SKM-1 (cell line): Measurements from ENCODE around the gene ERCC2.

ENCODE experiments used
- DNase-seq: peaks from one replicate; lab custom pipeline; 2025; ENCODE audit not compliant: unreplicated experiment; lab: John Stamatoyannopoulos, UW

The ERCC2 gene

DNA sequence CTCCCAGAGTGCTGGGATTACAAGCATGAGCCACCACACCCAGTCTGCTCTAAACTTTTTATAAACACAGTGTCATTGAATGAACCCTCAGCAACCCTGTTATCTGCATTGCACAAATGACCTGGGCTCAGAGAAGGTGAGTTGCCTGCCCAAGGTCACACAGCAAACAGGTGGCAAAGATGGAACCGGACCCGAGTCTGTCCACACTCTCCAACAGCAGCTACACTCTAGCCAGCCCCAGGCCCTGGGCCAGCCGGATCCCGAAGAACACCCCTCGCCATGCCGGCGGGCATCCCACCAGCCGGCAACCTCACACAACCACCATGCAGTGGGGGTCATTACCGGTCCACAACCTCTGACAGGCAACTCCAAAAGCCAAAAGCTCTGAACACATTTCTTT lies 14.5 kb downstream of the ERCC2 start:
- DNase-seq, result no peak

DNA sequence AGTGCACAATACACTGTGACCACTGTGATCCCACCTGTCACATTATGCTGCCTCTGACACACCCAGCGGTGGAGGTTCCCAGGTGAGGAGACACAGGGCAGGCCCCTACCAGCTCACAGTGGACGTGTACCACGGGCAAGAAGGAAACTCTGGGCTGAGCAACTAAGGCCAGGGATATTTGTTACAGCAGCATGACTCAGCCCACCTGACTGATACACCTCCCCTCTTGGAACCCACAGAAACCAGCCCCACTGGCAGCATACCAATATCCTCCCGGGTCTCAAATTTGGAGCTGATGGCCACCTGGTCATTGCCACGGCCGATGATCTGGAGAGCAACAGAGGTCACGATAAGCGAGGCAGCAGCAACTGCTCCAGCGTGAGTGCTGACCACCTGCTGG lies 15.0 kb downstream of the ERCC2 start:
- DNase-seq, result no peak

DNA sequence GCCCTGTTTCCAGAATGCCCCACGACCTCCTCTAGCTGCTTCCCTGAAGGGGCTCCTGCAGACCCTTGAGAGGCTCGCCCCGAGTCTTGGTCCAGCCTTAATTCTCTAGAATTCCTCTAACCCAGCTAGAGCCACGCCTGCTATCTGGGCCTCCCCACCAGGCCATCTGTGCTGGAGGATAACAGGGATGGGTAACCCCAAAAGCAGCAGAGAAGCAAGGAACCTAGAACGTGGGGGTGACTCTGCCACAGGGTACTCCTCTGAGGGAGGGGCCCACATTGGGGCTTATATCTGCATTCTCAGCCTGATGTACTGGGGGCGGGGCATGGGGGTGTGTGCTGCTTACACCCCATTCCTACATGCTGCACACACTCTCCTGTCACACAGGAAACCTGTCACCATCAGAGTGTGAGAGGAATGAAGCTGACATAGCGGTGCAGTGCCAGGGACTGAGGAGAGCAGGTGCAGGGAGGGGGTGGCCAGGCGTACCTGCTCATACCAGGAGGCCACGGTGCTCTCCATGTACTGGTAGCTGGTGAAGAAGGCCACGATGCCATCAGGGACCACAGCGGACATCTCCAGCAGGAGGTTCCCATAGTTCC lies 16.0 kb downstream of the ERCC2 start:
- DNase-seq, result no peak

DNA sequence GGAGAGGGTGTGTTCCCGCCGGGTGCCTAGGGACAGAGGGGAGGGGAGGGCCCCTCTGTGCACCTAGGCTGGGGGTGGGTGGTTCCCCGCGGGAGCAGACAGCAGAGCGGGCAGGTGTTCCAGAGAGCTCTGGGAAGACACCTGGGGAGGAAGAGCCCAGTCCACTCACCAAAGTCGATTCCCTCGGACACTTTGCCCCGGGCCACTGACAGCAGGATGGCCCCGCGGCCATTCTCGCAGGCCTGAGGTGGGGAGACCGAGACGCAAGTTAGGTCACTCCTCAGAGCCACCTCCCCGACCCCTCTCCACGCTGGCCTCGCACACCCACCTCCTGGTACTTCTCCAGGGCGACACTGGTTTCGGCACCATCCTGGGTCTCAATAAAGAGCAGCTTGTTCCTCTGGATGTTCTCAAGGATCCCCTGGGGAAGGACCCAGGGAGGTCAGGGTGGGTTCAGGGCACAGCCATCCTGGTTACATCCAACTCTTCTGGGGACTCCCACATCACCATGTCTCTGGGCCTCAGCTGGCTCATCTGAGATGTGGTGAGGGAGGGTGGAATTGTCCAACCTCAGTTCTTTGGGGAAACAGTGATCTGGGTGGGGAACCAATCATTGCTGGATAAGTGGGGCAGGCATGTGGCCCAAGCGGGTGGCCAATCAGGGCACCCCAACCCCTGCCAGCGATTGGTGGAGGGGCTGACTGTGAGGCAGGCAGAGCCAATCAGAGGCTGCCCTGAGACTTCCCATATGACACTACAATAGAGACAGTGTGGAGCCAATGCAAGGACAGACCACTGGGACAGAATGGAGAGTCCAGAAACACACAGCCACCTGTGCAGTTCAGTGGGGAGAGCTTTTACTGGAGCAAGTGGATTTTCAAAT lies 17.2 kb downstream of the ERCC2 start:
- DNase-seq, result no peak

DNA sequence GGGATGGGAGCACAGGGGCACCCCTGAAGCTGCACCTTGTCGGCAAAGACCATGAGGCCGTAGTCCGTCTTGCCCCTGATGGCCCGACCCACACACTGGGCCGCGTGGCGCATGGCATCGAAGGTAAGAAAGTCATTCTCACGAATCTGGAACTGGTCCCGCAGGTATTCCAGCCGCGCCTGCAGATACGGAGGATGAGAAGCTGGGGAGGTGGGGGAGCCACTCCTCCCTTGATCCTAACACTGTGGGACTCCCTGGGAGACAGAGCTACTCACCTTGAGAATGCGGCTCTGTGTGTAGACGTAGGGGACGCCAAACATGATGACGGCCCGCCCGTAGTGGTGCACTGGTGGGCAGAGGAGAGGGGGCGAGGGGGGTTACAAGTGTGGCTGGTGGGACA lies 17.9 kb downstream of the ERCC2 start:
- DNase-seq, result no peak

DNA sequence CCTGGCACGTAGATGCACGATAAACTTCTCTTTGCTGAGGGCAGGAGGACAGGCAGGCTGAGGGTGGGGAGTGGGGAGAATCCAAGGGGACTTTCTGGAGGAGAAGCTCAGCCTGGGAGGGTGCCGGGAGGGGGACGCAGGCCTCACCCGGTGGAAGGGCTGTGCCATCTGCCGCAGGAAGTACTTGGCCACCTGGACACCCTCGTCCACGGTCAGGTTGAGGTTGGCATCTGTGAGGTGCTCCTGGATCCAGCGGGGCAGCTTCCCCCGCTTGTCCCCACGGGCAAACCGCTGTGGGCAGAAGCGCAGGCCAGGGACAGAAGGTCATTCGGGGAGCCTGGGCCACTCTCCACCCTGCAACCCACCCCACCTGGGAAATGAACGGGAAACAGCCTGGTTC lies 18.3 kb downstream of the ERCC2 start:
- DNase-seq, result no peak

DNA sequence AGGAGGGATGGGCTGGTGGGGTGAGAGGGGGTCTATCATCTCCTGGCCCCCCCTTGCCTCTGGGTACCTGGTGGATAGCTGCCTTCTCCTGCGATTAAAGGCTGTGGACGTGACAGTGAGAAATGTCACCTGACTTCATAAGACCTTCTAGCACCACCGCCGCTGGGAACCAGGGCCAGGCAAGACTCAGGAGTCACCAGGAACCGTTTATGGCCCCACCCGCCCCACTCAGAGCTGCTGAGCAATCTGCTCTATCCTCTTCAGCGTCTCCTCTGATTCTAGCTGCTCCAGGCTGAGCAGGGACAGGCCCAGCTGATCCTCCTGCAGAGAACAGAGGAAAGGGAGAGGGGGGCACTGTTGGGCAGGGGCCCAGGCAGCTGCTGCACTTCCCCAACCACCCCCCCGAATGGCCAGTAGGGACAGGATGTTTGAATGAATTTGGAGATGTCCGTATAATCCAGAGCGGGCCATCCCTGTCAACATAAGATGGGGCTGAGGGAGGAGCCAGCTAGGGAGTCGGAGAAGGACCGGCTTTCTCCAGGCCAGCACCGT lies 18.9 kb downstream of the ERCC2 start:
- DNase-seq, result no peak

DNA sequence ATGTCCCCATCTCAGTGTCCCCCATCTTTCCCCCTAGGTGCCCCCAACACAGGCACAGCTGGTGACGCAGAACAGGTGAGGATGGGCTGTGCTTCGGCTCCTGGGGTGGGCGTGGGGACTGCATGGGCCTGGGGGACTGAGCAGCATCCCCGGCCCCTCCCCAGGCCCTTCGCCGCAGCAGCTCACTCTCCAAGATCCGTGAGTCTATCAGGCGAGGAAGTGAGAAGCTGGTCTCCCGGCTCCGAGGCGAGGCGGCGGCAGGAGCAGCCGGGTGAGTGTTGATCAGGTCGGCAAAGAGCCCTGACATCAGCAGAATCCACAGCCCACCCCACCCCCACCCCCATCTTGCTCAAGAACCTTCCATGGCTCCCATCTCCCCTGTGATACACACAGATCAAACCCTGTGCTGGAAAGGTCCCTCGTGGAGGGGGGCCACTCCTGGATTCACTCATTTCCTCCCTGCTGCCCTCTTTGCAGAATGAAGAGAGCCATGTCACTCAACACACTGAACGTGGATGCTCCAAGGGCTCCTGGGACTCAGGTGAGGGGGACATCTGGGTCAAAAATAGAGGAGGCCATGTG lies 19.8 kb downstream of the ERCC2 start:
- no peak for DNase-seq

DNA sequence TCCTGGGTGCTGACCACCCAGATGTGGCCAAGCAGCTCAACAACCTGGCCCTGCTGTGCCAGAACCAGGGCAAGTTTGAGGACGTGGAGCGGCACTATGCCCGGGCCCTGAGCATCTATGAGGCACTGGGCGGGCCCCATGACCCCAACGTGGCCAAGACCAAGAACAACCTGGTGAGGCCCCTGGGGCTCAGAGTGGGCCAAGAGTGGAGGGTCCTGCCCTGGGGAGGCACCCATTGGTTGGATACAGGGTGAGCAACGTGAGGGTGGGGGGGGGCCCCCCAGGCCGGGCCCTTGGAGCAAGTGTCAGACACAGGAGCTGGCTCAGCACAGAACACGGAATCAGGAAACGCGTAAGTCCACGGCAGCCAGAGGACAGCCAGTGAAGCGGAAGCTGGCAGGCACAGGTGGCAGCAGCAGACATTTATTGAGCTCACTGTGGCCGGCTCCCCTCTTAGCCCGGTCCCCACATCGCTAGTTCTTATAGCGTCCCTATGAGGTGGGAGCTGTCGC lies 20.9 kb downstream of the ERCC2 start:
- no peak for DNase-seq

DNA sequence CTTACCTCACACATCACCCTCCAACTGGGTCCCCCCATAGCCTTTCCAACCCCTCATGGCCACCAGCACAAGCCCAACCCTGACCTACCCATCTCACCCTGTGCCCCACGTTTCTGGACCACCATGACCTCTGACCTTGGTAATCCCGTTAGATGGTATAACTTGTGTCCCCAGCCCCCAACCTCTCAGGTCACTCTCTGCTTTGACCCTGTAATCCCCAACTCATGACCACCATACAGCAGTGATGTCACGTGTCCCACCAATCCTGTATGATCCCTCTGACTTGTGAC lies 21.3 kb downstream of the ERCC2 start:
- no peak for DNase-seq

DNA sequence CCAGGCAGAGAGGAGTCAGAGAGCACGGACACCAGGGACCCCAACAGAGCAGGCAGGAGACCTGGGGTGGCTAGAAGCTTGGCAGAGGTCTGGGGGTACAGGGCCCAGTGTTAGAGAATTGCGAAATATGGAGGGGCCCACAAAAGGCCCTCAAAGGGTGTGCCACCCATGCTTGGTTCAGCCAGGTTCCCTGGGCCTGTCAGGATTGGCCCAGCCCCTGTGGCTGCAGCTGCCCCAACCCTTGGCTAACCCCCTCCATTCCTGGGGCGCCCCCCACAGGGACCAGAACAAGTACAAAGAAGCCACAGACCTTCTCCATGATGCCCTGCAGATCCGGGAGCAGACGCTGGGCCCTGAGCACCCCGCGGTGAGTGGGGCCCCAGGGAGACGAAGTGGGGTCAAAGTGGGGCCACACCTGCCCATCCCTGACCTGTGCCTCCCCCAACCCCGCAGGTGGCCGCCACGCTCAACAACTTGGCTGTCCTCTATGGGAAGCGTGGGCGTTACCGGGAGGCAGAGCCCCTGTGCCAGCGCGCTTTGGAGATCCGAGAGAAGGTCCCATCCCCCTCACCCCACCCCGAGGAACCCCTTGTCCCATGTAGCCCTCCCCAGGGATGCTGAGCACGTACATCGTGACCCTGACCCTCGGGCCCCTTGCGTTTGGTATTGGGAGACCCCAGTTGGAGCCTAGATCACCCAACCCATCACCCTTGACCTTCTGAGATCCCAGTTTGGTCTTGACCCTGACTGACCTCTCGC lies 21.8 kb downstream of the ERCC2 start:
- no peak for DNase-seq

DNA sequence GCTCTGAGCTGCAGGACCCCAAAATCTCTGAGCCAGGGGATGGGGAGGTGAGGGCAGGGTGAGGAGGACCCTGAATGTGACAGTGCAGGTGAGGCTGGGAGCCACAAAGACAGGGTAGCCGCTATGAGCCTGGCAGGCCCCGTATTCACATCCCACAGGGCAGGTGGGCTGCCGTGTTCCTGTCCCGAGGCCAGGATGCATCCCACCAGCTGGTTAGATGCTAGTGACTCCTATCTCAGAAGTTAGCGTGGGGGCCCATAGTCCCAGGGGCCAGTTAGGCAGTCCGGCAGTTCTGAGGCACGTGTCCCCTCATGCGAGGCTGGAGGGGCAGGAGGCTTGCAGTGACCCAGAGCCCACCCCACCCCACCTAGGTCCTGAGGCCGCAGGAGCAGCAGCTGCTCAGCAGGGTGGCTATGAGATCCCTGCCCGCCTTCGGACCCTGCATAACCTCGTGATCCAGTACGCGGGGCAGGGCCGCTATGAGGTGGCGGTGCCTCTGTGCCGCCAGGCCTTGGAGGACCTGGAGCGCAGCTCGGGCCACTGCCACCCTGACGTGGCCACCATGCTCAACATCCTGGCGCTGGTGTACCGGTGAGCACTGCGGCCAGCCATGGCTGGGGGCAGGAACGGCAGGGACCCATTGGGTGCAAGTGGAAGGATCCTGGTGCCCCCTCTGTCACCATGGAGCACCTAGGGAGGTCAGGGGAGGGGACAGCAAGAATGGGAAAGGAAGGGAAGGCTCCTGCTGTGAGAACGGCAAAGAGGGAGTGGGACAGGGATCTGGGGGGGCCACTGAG lies 22.6 kb downstream of the ERCC2 start:
- no peak for DNase-seq

DNA sequence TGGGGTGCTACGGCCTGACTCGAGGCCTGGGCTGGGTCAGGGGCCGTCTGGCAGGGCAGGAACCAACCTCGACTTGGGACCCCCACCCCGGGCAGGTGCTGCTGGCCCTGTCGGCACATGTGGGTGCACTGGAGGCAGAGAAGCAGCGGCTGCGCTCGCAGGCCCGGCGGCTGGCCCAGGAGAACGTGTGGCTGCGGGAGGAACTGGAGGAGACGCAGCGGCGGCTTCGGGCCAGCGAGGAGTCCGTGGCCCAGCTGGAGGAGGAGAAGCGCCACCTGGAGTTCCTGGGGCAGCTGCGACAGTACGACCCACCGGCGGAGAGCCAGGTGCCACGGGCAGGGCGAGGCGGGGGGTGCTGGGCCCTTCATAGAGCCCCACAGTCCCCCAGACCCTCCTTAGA lies 23.9 kb downstream of the ERCC2 start:
- no peak for DNase-seq

DNA sequence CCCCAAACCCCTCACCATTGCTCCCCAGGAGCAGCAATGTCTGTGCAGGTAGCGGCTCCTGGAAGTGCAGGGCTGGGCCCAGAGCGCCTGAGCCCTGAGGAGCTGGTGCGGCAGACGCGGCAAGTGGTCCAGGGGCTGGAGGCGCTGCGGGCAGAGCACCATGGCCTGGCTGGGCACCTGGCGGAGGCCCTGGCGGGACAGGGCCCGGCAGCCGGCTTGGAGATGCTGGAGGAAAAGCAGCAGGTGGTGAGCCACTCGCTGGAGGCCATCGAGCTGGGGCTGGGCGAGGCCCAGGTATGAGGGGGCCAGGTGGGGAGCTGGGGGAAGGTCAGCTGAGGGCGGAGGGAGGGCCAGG lies 24.9 kb downstream of the ERCC2 start:
- no peak for DNase-seq

DNA sequence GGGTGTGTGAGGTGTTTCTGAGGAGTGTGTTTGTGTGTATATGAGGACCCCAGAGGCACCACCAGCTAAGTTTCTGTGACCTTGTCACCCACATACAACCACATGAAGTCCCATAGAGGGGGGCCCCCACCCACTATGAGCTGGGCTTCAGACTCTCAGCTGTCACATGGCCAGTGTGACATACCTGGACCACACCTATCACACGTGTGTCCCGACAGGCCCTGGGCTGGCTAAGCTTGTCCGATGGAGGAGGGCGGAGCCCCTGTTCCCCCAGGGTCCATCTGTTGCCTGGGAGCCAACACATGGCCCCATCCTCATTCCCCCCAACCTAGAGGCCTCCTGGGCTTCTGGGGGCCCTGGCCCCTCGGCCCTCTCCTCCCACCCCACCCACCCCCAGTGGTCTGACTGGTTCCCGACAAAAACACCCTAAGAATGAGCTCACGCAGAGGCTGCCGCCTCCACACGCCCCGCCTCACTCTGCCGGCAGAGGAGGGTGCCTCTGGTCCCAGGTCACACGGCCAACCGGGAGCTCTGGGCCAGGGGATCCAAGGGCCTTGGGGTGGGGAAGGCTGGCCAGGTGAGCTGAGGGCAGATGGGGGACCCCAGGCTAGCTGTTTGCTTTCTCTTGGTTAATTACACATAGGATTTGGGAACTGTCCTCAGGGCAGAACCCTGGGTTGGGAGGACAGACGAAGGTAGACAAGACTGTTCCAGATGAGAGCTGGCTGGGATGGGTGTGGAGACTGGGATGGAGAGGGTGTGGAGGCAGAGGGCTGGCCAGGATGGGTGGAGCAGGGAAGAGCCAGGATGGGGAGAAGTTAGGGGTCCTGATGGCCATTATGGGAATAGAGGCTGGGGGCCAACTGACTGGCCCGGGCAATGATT lies 25.5 kb downstream of the ERCC2 start:
- DNase-seq, result no peak

DNA sequence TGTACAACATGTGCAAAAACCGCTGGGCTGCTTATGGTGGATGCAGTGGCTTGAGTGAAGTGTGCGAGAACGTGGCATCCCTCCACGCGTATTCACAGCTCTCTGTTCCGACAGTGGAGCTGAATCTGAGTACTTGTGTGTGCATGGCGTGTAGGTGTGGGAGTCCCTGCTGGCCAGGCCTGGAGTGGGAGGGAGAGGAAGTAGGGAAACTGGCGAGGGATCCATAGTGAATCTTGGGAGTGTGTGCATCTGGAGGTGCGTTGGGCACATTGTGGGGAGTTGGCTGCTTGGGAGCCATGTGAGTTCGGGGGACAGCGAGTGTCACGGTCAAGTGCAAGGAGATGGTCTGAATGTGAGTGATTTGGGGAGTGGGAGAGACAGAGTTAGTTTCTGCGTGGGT lies 27.5 kb downstream of the ERCC2 start:
- no peak for DNase-seq

DNA sequence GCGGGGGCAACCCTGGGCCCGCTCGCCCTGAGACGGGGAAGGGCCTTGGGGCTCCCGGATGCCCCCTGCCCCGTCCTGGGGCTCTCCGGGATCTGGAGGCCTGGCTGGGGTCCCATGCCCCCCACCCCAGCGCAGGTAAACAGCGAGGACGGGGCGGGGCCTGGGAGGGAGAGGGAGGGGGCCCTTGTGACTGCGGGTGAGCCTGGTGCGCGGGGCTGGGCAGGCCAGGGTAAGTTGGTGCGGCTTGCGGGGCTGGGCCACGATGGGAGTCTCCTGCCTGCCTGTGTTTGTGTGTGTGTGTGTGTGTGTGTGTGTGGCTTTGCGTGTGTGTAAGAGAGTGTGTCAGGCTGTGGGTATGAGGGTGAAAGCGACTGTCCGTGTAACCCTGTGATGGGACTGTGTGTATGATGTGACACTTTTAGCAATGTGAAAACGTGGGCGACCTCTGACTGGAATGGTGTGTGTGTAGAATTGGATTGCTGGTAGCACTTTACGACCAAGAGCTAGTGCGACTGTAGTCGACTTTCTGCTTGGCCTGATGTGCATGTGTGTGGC lies 29.4 kb downstream of the ERCC2 start:
- no peak for DNase-seq

DNA sequence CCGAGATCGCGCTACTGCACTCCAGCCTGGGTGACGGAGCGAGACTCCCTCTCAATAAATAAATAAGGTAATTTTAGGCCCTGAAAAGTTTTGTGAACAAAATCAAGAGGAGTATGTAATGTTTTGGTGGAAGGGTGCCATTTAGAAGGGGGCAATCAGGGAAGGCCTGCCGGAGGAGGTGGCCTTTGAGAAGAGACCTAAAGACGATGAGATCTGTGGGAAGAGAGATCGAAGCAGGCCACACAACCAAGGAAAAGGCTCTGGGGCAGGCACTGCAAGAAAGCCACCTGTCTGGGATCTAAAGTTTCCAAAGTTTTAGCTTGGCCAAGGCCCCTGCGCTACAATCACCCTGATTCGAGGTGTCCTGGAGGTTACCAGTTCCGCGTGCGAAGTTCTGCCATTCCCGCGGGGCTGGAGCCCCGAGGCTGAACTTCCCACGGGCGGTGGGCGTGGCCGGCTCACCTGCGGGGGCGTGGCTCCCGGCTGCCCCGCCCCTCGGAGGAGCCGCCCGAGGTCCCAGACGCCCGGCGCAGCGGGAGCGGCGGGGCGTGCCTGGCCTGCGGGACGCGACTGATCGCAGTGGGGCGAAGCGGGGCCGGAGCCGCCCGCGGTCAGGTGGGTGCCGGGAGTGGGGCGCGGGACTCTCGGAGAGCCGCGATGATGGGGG lies 30.0 kb downstream of the ERCC2 start, which contains the start of gene KLC3:
TSS of gene KLC3 (plus strand) at position 519 of the 667 bp plus-strand sequence. CDS start 4,792 bp downstream, outside the sequence.
- no peak for DNase-seq

DNA sequence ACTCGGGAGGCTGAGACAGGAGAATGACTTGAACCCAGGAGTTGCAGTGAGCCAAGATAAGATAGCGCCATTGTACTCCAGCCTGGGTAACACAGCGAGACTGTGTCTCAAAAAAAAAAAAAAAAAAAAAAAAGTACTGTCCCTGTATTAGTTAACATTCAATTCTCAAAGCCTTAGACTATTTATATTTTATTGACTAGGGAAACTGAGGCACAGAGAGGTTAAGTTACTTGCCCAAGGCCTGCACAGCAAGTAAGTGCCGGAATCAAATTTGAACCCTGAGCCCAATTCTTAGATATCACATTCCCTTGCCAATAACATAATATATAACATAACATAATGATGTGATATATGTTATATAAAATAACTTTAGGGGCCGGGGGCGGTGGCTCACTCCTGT lies 30.7 kb downstream of the ERCC2 start:
- DNase-seq, result no peak
